Fibroblast of the conjunctiva (primary cell): ENCODE results near the gene SDC3.

ENCODE experiments used
- DNase-seq: peaks from one replicate; pipeline ENCODE4 v3.0.0-alpha.2; 2010; ENCODE audit warnings: low read depth

Gene SDC3

GRCh38 chr1:30904962-30905335 is 3.6 kb downstream of the SDC3 start:
- no peak for DNase-seq

GRCh38 chr1:30904191-30904961 is 4.2 kb downstream of the SDC3 start:
- DNase-seq = no peak

DNA sequence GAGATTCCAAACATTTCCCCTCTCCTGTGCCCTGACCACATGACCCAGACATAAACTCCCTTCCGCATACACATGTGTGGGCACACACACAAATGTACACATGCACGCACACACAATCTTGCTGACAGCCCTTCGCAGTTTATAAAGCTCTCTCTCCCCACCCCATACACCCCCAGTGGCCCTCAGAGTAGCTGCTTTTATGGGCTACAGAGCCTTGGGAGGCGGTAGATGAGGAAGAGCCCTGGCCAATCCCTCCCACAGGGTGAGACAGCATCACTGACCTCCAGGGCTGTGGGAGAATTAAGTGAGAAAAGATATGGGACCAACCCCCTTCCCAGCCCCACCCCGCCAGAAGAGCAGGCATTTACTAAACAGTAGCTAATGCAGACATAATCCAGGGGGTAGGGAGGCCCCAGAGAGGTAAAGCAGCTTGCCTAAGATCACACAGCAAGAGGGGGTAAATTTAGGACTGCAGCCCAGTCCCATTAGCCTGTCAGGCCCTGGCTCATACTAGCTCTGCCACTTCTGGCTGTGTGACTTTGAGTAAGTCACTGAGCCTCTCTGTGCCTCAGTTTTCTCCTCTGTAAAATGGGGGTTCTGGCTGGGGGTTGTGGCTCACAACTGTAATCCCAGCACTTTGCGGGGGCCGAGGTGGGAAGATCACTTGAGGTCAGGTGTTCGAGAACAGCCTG is 5.1 kb downstream of the SDC3 start:
- DNase-seq = no peak

GRCh38 chr1:30902593-30903290 is 5.8 kb downstream of the SDC3 start:
- DNase-seq = no peak

GRCh38 chr1:30901798-30902581 is 6.6 kb downstream of the SDC3 start:
- DNase-seq = no peak

DNA sequence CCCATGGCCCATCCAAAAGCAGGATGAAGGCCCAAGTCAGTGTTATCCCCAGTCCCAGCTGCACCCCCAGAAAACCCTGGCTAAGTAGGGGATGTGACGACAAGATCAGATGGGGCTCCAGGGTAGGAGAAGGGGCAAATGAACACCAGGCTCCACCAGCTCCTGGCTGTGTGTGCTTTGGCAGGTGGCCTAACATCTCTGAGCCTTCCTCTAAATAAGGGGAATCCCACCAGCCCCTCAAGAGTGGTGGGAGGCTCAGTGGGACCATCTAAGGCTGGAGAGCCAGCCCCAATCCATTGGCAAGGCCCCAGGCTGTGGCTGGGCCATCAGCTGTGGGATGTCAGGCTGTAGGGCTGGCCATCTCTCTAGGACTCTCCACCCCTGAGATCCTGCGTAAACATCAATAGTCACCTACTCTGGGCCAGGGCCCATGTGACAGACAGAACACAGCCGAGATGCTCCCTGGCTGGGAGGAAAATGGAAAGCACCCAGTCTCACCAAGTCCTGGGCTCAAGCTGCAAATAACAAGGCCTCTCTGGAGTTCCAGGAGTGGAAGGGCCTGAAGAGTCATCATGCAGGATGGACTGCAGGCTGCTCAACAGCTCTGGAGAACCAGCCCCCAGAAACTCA is 7.5 kb downstream of the SDC3 start:
- DNase-seq = no peak

DNA sequence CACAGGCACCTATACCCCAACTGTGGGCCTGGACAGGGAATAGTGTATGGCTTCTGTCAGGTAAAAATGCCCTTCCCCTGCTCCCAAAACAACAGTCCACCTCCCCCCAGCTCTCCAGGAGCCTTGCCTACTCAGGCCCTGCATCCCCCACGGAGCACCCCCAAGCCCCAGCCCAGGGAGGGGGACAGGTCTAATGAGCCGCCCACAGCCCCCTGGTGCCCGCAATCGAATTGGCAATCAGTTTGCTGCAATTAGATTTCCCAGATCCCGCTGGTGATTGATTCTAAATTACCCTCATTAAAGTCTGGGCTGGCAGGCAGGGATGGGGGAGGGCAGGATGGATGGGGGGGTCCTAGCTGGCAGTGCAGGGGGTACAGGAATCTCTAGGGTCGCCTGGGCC is 8.1 kb downstream of the SDC3 start:
- no peak for DNase-seq

- no peak for DNase-seq
These were observed 8.8 kb downstream of the SDC3 start for GRCh38 chr1:30899577-30900389.

GRCh38 chr1:30898031-30898815 is 10.3 kb downstream of the SDC3 start:
- no peak for DNase-seq

DNA sequence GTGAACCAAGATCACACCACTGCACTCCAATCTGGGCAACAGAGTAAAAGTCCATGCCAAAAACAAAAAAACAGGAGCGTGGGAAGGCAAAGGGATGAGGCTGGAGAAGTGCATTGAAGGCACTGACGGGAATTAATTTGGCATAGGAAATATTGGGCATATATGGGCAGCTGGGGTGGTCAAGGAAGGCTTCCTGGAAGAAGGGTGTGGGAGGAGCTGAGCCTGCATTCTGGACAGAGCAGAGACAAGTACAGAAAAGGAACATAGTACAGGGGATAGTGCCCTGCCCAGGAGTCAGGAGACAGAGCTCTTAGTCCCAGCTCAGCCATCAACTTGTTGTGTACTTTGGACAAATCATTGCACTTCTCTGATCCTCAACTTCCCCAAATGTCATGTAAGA is 11.7 kb downstream of the SDC3 start:
- DNase-seq = no peak

- DNase-seq = peak; percentile 32
These were observed 12.5 kb downstream of the SDC3 start for GRCh38 chr1:30895944-30896660.

DNA sequence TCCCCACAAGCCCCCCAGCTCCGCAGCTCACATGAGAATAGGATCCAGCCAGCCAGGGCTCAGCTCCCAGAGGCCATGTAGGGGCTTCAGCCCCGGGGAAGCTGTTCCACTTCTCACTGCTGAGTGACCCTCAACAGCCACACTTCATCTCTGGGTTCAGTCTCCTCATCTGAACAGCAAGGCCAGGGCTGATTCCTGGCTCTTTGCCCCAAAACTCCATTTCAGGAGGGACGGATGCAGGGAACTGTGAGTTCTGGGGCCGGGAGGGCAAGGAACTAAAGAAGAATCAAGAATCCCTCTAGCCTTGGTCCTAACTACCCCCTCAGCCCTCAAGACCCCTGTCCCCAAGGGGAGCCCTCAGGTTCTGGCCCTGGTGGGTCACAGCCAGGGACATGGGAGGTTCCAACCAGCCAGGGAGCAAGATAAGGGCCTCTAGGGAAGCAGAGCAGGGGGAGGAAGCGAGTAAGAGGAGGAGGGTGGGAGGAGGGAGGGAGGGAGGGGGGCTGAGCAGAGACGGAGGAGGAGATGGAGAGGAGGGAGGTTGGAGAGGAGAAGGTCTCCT is 13.1 kb downstream of the SDC3 start:
- DNase-seq = no peak

- no peak for DNase-seq
These were observed 14.0 kb downstream of the SDC3 start for GRCh38 chr1:30894508-30894973.

- DNase-seq = no peak
These were observed 14.6 kb downstream of the SDC3 start for GRCh38 chr1:30893776-30894507.

- DNase-seq = no peak
These were observed 15.9 kb downstream of the SDC3 start for GRCh38 chr1:30892671-30893073.

- no peak for DNase-seq
These were observed 17.4 kb downstream of the SDC3 start for GRCh38 chr1:30891227-30891552.

- DNase-seq = no peak
These were observed 17.9 kb downstream of the SDC3 start for GRCh38 chr1:30890502-30891226.

DNA sequence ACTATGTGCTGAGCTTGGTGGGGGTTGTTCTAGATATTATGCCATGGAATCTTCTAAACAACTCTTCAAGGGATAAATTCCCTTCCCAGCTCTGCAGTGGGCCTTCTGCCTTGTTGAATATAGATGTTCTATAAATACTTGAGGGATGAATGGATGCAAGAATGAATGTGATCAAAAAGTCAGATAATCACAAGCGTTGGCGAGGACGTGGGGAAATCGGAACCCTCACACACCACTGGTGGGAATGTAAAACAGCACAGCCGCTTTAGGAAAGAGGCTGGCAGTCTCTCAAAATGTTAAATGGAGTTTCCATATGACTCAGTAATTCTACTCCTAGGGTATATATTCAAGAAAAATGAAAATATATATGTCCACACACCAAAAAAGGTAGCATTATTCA is 19.0 kb downstream of the SDC3 start:
- DNase-seq = no peak
